Colonic mucosa (tissue), 4 donors: ENCODE measurements around the gene SUSD3. TPM values are rescaled to one million over a fixed set of nuclear protein-coding genes. Genes with fewer than 3 reads are reported as not detected.

Experiments
- DNase-seq: peaks from one replicate; pipeline ENCODE4 v3.0.0-alpha.2; 2020
- H3K27ac ChIP-seq: fragments of 200-600 bp; one replicate; pipeline ENCODE4 v1.8.0; 2021
- H3K27me3 ChIP-seq: fragments of 200-600 bp; one replicate; pipeline ENCODE4 v1.8.0; 2021
- H3K36me3 ChIP-seq: fragments of 200-600 bp; one replicate; pipeline ENCODE4 v1.8.0; 2021
- H3K4me1 ChIP-seq: fragments of 200-600 bp; one replicate; pipeline ENCODE4 v1.8.0; 2021; ENCODE audit warnings: mild to moderate bottlenecking
- H3K4me3 ChIP-seq: fragments of 200-600 bp; one replicate; pipeline ENCODE4 v1.8.0; 2021
- H3K9ac ChIP-seq, 2 donors: one replicate each; pipeline ENCODE4 v1.7.0; 2013; ENCODE audit warnings: control low read depth in 2 of 2, low read depth in 2 of 2, low read length in 2 of 2
- H3K9me3 ChIP-seq: fragments of 200-600 bp; one replicate; pipeline ENCODE4 v1.8.0; 2021
- intact Hi-C: fragments of 100-400 bp; cut with DNase I; formaldehyde crosslinking; loops from one replicate; pipeline ENCODE4 v1.14.1; 2022
- total RNA-seq, 2 donors: library from RNA; stranded (reverse); fragmentation: NEBNext Ultra II Directional in 1 of 2; extraction: Animal tissue kit (Norgen Biotek cat#: 25700) in 1 of 2; gene quantifications; one replicate each; pipeline ENCODE4 v1.2.1, GENCODE V29; 2021
- TF ChIP-seq, protein P1 (sequence below): fragments of 200-600 bp; IDR thresholded peaks from one replicate; pipeline ENCODE4 v1.8.0; 2022; ENCODE audit warnings: antibody characterized with exemption, mild to moderate bottlenecking
- donor health status: healthy.
- donor health status: DM: no; HTN: no; CAD: no.
- donor health status: DM: no; HTN: no; CAD: no.

The SUSD3 gene
- total RNA-seq, 2 donors from 2014 or later, result 1.6 to 2.2 TPM

DNA sequence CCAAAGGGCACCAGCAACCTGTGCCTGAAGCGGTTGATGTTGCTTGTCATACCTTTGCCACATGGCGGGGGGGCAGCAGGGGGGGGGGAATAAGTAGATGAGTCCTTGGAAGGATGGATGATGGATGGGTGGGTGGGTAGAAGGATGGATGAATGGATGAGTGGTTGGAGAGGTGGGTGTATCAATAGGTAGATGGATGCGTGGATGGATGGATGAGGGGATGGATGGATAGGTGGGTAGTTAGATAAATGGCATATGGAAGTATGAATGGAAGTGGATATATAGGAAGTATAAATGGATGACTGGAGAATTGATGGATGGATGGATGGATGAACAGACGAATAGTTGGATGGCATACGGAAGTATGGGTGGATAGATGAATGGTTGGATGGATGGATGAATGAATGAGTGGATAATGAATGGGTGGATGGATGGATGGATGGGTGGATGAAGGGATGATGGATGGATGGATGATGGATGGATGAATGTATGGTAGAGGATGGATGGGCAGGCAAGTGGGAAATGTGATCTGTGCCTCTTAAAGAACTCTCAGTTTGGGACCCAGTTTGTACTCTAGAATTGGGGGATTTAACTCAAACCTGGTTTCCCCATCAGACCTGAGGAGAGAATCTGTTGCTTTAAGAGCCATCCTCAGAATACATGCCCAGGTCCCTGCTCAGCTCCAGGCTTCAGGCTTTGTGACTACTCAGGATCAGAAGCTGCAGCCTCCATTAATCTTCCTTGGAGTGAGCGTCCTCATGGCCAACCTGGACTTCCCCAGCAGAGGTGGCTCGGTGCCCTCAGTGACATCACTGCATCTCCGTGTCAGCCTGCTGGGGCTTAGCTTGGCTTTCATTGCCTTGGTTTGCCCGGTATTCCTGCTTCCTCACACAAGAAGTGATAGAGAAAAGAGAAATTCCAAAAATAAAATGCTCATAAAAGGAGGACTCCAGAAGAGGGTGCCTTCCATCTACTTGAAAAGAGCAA lies 27.6 kb upstream of the SUSD3 start:
- Histone ChIP-seq H3K27ac (no peak overlapping the region), H3K9ac (no peak overlapping the region), H3K9me3 (no peaks in the 10 kb centered on the region), H3K36me3 (no peaks in the 10 kb centered on the region), H3K4me3 (no peak overlapping the region), H3K4me1 (no peaks in the 10 kb centered on the region), H3K27me3 (no peaks in the 10 kb centered on the region)
- DNase-seq, result no peak
- TF ChIP-seq, protein P1, sequence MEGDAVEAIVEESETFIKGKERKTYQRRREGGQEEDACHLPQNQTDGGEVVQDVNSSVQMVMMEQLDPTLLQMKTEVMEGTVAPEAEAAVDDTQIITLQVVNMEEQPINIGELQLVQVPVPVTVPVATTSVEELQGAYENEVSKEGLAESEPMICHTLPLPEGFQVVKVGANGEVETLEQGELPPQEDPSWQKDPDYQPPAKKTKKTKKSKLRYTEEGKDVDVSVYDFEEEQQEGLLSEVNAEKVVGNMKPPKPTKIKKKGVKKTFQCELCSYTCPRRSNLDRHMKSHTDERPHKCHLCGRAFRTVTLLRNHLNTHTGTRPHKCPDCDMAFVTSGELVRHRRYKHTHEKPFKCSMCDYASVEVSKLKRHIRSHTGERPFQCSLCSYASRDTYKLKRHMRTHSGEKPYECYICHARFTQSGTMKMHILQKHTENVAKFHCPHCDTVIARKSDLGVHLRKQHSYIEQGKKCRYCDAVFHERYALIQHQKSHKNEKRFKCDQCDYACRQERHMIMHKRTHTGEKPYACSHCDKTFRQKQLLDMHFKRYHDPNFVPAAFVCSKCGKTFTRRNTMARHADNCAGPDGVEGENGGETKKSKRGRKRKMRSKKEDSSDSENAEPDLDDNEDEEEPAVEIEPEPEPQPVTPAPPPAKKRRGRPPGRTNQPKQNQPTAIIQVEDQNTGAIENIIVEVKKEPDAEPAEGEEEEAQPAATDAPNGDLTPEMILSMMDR, result no peak
- intact Hi-C loops, result no loop called here

DNA sequence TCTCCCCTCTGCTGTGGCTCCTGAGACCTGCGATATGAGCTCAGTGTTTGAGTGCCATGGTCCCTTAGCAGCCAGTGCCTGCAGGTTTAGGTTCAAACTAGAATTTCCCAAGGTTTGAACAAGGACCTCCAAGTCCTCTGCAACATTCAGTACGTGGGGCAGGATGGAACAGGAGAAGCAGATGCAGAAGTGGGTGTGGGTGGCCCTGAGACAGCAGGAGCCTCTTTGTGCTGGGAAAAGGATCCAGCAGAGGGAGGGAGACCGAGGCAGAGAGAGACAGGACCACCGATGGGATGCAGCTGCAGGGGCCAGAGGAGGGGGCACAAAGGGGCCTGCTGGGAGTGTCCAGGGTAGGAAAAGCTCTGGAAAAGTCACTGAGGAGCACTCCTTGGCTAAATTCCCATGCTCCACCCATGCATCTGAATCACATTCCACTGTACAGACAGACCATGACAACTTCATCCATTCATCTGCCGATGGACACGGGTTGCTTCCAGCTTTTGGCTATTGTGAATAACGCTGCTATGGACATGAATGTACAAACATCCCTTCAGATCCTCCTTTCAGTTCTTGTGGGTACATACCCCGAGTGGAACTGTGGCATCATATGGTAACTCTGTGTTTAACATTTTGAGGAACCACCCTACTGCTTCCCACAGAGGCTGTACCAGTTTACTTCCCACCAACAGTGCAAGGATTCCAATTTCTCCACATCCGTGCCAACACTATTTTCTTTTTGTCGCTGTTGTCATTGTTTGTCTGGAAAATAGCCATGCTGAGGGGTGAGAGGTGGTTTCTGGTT lies 26.7 kb upstream of the SUSD3 start:
- TF ChIP-seq, protein P1, result no peak
- no peak for DNase-seq
- no peak overlapping the region for H3K27ac ChIP-seq
- H3K9ac ChIP-seq, result no peak overlapping the region
- no peaks in the 10 kb centered on the region for H3K4me1 ChIP-seq
- no peak overlapping the region for H3K4me3 ChIP-seq
- H3K36me3 ChIP-seq, result no peaks in the 10 kb centered on the region
- no peaks in the 10 kb centered on the region for H3K9me3 ChIP-seq
- no peaks in the 10 kb centered on the region for H3K27me3 ChIP-seq
- intact Hi-C loops, result no loop called here

DNA sequence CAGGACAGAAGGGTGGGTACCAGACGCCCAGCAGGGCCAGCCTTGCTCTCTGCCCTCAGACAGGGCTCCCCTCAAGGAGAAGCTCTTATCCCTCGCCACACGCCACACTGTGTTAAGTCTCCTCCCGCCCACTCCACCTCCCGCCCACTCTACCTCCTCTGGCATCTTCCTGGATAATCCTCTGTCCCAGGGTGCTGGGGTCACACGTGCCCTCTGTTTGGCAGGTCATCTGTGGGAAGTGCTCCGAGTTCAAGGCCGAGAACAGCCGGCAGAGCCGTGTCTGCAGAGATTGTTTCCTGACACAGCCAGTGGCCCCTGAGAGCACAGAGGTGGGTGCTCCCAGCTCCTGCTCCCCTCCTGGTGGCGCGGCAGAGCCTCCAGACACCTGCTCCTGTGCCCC lies 26.0 kb upstream of the SUSD3 start:
- intact Hi-C loops, result no loop called here
- no peak overlapping the region for H3K27ac ChIP-seq
- H3K9me3 ChIP-seq, result no peaks in the 10 kb centered on the region
- no peaks in the 10 kb centered on the region for H3K4me1 ChIP-seq
- no peak for DNase-seq
- H3K36me3 ChIP-seq, result no peaks in the 10 kb centered on the region
- H3K9ac ChIP-seq, result no peak overlapping the region
- no peak overlapping the region for H3K4me3 ChIP-seq
- TF ChIP-seq, protein P1, result no peak
- H3K27me3 ChIP-seq, result no peaks in the 10 kb centered on the region

DNA sequence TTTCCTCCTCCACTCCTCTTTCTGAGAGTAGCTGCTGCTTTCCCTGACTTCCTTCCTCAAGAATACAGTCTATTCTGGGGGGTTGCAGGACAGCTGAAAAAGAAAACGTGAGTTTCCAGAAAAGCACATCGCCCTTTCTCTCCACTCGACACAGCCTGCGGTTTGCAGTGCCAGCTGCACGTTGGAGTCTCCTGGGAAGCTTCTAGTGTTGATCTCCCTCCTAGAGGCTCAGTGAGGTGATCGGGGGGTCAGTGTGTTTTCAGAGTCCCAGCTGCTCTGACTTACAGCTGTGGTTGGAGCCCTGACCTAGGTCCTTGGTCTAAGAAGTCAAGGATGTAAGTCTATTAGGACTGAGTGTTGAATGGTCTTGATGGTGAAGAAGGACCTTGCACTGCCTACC lies 25.0 kb upstream of the SUSD3 start:
- no peak overlapping the region for H3K4me3 ChIP-seq
- no peaks in the 10 kb centered on the region for H3K9me3 ChIP-seq
- no peaks in the 10 kb centered on the region for H3K27me3 ChIP-seq
- H3K36me3 ChIP-seq, result no peaks in the 10 kb centered on the region
- no peak for DNase-seq
- TF ChIP-seq, protein P1, result no peak
- H3K4me1 ChIP-seq, result no peaks in the 10 kb centered on the region
- no peak overlapping the region for H3K27ac ChIP-seq
- H3K9ac ChIP-seq, result no peak overlapping the region
- intact Hi-C loops, result no loop called here

DNA sequence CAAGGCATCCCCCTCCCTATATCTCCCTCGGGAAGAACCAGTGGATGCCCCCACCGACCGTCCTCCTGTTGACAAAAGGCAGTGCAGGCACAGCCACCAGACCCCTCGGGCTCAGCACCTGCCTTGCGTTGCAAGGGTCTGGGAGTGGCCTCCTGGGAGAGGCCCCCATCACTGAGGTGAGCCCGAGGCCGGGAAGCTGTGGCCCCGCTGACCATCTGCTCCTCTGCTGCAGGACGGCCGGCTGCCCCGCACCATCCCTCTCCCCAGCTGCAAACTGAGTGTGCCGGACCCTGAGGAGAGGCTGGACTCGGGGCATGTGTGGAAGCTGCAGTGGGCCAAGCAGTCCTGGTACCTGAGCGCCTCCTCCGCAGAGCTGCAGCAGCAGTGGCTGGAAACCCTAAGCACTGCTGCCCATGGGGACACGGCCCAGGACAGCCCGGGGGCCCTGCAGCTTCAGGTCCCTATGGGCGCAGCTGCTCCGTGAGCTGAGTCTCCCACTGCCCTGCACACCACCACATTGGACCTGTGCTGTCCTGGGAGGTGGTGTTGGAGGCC lies 23.3 kb upstream of the SUSD3 start:
- Histone ChIP-seq H3K4me1 (no peaks in the 10 kb centered on the region), H3K4me3 (no peak overlapping the region), H3K9ac (no peak overlapping the region), H3K27me3 (no peaks in the 10 kb centered on the region), H3K27ac (no peak overlapping the region), H3K9me3 (no peaks in the 10 kb centered on the region), H3K36me3 (no peaks in the 10 kb centered on the region)
- intact Hi-C loops, result no loop called here
- TF ChIP-seq, protein P1, result no peak
- DNase-seq, result no peak
